ENCODE data around the gene LRRC36.

LRRC36 gene

DNA sequence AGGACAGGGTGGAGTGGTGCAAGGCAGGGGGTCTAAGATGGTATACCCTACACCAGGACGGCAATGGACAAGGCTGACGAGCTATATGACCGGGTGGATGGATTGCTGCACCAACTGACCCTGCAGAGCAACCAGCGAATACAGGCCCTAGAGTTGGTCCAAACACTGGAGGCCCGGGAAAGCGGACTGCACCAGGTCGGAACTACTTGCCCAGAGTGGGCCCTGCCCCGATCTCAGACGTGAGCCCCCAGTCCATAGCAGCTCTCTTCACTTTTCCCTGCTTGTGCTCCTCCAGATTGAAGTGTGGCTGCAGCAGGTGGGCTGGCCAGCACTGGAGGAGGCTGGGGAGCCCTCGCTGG is 44.2 kb upstream of the LRRC36 start:
- TF ChIP-seq, protein P1, sequence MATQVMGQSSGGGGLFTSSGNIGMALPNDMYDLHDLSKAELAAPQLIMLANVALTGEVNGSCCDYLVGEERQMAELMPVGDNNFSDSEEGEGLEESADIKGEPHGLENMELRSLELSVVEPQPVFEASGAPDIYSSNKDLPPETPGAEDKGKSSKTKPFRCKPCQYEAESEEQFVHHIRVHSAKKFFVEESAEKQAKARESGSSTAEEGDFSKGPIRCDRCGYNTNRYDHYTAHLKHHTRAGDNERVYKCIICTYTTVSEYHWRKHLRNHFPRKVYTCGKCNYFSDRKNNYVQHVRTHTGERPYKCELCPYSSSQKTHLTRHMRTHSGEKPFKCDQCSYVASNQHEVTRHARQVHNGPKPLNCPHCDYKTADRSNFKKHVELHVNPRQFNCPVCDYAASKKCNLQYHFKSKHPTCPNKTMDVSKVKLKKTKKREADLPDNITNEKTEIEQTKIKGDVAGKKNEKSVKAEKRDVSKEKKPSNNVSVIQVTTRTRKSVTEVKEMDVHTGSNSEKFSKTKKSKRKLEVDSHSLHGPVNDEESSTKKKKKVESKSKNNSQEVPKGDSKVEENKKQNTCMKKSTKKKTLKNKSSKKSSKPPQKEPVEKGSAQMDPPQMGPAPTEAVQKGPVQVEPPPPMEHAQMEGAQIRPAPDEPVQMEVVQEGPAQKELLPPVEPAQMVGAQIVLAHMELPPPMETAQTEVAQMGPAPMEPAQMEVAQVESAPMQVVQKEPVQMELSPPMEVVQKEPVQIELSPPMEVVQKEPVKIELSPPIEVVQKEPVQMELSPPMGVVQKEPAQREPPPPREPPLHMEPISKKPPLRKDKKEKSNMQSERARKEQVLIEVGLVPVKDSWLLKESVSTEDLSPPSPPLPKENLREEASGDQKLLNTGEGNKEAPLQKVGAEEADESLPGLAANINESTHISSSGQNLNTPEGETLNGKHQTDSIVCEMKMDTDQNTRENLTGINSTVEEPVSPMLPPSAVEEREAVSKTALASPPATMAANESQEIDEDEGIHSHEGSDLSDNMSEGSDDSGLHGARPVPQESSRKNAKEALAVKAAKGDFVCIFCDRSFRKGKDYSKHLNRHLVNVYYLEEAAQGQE (IDR thresholded peaks at IDR 0.05; ENCODE audit: insufficient replicate concordance, low read depth), result no peak
- no peak for TF ChIP-seq SPI1 (IDR thresholded peaks at IDR 0.05; ENCODE audit: borderline replicate concordance, low read depth)
- TF ChIP-seq, protein P2, sequence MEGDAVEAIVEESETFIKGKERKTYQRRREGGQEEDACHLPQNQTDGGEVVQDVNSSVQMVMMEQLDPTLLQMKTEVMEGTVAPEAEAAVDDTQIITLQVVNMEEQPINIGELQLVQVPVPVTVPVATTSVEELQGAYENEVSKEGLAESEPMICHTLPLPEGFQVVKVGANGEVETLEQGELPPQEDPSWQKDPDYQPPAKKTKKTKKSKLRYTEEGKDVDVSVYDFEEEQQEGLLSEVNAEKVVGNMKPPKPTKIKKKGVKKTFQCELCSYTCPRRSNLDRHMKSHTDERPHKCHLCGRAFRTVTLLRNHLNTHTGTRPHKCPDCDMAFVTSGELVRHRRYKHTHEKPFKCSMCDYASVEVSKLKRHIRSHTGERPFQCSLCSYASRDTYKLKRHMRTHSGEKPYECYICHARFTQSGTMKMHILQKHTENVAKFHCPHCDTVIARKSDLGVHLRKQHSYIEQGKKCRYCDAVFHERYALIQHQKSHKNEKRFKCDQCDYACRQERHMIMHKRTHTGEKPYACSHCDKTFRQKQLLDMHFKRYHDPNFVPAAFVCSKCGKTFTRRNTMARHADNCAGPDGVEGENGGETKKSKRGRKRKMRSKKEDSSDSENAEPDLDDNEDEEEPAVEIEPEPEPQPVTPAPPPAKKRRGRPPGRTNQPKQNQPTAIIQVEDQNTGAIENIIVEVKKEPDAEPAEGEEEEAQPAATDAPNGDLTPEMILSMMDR (IDR thresholded peaks at IDR 0.05; ENCODE audit: insufficient read depth, low read length), result no peak
- no peak for TF ChIP-seq POLR2AphosphoS5 (IDR thresholded peaks at IDR 0.05; ENCODE audit: low read depth)
- no peak for TF ChIP-seq GABPA (IDR thresholded peaks at IDR 0.05; ENCODE audit: low read depth)
- no peak overlapping the region for H3K4me3 ChIP-seq (replicated peaks; ENCODE audit: insufficient read depth, low read length)

DNA sequence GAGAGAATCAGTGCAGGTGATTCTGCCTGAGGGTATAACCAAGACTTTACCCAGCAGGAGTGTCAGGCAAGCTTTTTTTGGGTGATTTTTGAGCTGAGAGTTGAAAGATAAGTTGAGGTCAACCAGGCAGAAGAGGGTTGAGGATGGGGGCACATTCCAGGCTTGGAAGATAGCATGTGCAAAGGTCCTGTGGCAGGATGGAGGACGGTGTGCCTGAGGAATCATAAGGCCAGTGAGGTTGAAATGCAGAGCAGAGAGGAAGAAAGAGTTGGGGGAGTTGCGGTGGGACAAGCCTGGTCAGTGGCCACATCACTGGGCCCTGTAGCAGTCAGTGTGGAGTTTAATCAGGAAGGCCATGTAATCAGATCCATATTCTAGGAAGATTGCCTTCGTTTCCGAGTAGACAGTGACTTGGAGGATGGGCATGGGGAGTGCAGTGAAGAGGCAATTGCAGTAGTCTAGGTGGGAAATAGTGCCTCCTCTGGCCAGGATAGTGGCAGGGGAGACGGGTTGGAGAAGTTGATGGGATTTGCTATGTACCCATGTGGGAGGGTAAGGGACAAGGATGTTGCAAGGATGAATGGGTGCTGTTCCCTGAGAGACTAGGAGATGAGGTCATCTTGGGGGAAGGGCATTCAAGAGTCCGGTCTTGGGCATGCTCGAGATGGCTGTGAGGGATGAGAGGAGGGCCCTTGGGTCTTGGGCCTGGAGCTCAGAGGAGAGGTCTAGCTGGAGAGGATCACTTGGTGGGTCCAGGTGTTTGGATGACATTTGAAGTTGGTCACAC is 43.4 kb upstream of the LRRC36 start:
- no peaks in the 10 kb centered on the region for H3K27me3 ChIP-seq (ENCODE audit: insufficient read depth, poor library complexity, severe bottlenecking)
- no peak for DNase-seq (ENCODE audit: low read depth in 1 of 2, low spot score in 1 of 2)
- no peak for TF ChIP-seq POLR2AphosphoS5 (IDR thresholded peaks at IDR 0.05; ENCODE audit: low read depth)
- TF ChIP-seq, protein P1 (IDR thresholded peaks at IDR 0.05; ENCODE audit: insufficient replicate concordance, low read depth), result no peak
- no peak for TF ChIP-seq GABPA (IDR thresholded peaks at IDR 0.05; ENCODE audit: low read depth)
- TF ChIP-seq SPI1 (IDR thresholded peaks at IDR 0.05; ENCODE audit: borderline replicate concordance, low read depth), result no peak
- TF ChIP-seq, protein P2 (IDR thresholded peaks at IDR 0.05; ENCODE audit: insufficient read depth, low read length), result no peak
- H3K4me3 ChIP-seq (replicated peaks; ENCODE audit: insufficient read depth, low read length), result no peak overlapping the region
- no peak overlapping the region for H3K27ac ChIP-seq (replicated peaks)

More for the DNA sequence above, 44.2 kb upstream of the LRRC36 start:
- no peaks in the 10 kb centered on the region for H3K27me3 ChIP-seq (ENCODE audit: insufficient read depth, poor library complexity, severe bottlenecking)
- no peak for DNase-seq (ENCODE audit: low read depth in 1 of 2, low spot score in 1 of 2)
- H3K27ac ChIP-seq (replicated peaks), result no peak overlapping the region

DNA sequence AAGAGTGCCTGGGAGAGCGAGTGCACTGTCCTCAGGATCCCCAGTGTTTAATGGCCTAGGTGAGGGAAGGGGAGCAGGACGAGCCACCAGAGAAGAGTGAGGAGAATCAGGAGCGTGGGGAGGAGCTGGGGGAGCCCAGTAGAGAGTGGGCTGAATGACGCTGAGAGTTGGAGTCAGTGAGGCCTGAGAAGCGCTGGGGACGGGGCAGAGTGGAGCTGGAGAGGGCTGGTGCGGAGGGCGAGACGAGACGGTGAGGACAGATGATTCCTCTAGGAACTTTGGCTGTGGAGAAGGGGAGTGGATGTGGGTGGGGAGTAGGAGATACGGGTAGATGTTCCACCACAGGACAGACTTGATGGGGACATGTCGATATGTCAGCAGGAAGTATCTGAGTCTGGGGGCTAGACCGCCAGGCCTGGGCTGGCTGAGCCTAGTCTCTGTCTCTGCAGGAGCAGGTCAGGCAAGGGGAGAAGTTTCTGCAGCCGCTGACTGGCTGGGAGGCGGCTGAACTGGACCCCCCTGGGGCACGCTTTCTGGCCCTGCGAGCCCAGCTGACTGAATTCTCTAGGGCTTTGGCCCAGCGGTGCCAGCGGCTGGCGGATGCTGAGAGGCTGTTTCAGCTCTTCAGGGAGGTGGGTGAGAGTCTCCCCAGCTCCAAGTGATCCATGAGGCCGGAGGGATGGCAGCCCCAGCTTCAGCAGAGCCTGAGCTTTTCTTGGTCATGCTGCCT is 42.6 kb upstream of the LRRC36 start:
- TF ChIP-seq POLR2AphosphoS5 (IDR thresholded peaks at IDR 0.05; ENCODE audit: low read depth) (no peak), GABPA (IDR thresholded peaks at IDR 0.05; ENCODE audit: low read depth) (no peak), SPI1 (IDR thresholded peaks at IDR 0.05; ENCODE audit: borderline replicate concordance, low read depth) (no peak)
- TF ChIP-seq, protein P2 (IDR thresholded peaks at IDR 0.05; ENCODE audit: insufficient read depth, low read length), result no peak
- Histone ChIP-seq H3K4me3 (replicated peaks; ENCODE audit: insufficient read depth, low read length) (no peak overlapping the region), H3K27me3 (ENCODE audit: insufficient read depth, poor library complexity, severe bottlenecking) (no peaks in the 10 kb centered on the region), H3K27ac (replicated peaks) (no peak overlapping the region)
- no peak for DNase-seq (ENCODE audit: low read depth in 1 of 2, low spot score in 1 of 2)
